NCI-H128 (cell line): ENCODE data around the gene MINDY4B.

Source experiments
- DNase-seq: peaks from one replicate; lab custom pipeline; 2025; ENCODE audit not compliant: unreplicated experiment; lab: John Stamatoyannopoulos, UW

MINDY4B gene

DNA sequence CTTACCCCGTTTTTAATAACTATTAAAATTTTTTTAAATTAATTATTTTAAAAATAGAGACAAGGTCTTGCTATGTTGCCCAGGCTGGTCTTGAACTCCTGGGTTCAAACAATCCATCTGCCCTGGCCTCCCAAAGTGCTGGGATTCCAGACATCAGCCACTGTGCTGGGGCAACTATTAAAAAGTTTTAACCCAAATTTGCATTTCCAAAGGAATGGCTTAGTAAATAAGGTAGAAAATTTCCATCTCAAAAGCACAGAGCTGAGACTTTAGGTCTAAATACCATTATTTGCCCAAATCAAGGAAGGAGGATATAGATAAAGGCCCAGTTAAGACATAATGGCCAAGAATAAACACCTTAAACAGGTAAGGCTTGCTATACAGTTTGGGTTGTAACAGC is 56.4 kb downstream of the MINDY4B start:
- DNase-seq: no peak

DNA sequence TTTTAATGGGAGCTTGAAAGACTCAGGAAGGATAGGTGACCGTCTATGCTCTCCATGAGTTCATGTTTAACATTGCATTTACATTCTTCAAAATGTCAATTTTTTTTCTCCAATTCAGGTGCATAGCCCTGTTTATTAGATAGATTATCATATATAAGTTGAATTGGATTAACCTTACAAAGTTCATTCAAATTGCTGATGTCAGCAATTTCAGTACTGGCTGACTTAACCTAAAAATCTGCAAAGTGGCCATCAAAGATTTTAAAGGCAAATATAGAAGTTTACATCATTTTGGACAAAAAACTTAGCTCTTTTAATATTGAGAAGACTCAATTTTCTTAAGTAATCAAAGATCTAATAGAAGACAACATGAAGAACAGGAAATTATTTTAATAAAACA is 57.8 kb downstream of the MINDY4B start:
- DNase-seq: no peak

DNA sequence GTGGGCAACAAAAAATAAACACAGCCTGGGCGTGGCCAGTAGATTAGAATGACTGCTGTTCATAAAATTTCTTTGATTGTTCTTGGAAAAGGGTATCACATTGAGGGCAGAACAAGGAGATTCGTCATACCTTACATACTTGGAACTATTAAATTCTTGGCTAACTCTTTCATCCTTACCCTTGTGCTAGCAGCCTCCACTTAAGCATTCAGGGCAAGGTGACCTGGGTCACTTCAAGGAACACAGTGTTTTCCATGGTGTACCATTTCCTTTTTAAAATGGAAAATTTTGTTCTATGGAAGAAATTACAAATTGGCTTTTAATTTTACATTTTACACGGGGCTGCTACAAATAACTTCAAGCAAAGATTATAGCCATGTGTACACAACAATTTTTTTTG is 60.8 kb downstream of the MINDY4B start:
- no peak for DNase-seq

DNA sequence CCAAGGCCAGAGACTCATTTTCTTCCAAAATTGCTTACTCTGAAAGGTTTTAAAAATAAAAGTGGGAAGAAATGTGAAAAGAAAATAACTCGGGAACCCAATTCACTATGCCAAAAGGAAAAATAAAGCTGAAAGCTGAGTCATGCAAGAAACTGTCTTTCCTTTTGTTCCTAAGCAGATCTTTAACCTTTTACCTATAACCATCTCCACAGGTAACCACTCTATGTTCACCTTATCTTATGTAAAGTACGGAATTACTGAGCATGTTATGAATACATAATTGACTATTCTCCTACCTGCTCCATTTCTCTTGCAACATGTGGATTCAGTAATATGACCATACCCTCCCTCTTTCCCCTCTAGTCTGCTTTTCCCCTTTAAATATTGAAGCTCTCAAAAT is 62.0 kb downstream of the MINDY4B start:
- no peak for DNase-seq

DNA sequence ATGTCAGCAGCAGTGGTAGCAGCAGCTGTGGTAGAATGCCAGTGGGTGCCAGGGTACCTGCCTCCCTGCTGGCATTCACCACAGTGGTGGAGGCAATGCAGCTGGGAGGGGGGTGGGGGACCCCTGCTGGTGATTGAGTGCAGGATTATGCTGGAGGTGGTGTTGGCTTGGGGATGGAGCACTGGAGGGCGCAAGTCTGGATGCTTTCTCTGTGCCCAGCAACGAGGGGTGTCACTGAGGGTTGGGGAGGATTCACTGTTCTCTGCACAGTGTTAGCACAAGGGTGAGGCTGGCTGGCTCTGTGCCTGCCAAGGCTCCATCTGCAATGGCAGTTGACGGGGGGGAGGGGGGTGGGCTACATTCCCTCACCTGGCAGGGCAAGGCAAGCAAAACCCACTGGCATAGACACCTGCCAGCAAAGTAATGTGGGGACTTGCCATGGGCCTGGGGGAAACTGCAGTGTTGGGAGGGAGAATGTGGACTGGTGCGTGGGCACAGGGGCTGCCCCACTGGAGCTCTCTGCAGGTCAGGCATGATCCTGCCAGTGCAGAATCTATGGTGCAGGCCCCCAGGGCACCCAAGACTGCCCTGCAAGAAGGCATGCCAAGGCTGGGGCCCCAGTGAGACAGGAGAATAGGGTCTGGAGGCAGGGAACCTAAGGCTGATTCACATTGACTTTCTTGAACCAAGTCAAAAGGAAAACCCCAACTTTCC is 64.3 kb downstream of the MINDY4B start:
- no peak for DNase-seq

DNA sequence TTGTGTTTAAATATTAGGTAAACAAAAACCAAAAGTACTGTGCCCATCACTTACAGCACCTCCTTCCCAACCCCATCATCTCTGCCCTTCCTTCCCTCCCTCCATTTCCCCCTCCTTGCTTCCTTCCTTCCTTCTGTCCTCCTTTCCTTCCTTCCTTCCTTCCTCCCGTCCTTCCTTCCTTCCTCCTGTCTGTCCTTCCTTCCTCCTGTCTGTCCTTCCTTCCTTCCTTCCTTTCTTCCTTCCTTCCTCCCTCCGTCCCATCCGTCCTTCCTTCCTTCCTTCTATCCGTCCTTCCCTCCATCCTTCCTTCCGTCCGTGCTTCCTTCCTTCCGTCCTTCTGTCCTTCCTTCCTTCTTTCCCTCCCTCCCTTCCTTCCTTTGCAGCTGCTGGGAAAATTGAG is 74.5 kb downstream of the MINDY4B start:
- no peak for DNase-seq

DNA sequence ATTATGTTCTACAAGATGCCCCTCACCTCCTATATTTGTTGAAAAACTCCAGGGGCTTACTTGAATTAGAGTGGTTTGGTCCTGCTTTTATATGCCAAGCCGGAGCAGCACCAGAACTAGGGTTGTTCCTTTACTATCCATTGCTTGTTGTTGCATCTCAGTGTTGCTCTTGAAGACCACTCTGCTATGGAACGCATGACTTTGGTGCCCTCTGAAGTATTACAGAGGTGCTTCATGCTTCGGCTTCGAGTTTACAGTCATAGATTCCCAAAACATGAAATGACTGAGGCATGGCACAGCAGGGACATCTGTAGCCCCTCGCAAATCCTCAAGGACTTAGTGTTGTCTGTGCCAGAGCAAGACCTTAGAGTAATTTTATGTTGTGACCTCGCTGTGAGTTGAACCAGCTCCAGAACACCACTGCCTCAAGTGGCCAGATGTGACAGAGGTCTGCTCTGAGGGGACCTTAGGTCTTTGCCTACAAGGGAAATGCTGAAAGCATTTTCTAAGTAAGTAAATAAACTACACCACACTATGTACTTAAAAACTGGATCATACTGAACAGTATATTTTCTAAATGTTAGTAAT is 75.1 kb downstream of the MINDY4B start:
- DNase-seq: no peak

DNA sequence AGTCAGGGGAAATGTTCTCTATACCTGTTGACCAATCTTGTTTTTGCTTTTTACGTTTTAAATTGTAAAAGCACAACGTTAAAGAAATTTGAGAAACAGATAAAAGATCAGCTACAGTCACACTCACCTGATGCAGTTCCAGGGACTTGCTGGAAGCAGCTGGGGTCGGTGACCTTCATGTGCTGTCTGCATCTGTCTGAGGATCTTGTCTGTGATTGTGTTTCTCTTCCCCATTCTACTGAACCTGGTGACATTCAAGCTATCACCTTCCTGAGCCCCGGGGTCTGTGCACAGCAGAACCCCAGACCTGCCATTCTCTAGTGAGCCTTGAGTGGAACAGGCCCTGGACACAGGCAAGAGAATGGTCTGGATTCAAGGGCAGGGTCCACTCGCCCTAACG is 75.8 kb downstream of the MINDY4B start:
- no peak for DNase-seq

DNA sequence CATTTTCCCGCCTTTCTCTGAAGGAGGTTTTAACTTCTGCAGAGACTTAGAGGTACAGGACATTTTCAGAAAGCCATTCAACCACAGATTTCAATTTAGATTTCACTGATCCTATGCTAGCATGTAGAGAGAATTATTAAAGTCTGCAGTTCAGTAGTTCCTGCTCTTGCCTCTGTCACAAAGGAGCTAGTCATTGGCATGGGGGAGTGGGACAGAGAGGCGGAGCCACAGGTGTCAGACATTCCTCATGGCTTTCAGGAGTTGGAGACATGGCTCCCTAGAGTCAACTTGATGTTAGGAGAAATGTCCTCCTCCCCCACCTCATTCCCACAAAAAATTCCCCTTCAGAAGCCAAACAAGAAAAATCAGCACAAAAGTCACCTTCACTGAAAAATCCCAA is 76.2 kb downstream of the MINDY4B start:
- no peak for DNase-seq

DNA sequence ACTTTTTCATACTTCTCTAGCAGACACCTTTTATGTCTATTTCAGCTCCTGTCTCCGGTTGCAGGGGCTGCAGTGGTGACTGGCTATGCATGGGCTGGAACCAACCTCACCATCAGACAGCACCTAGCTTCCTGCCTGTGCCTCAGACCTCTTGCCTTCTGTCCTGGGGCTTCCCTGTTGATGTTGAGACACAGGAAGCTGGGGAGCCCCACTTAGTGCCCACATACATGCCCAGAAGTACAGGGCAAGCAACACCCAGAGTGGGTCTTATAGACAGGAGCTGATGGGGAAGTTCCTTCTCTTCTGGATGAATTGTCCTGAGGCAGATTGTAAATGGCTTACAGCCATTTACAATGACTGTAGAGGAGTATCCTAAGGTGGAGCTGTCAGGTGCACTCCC is 77.0 kb downstream of the MINDY4B start:
- no peak for DNase-seq

DNA sequence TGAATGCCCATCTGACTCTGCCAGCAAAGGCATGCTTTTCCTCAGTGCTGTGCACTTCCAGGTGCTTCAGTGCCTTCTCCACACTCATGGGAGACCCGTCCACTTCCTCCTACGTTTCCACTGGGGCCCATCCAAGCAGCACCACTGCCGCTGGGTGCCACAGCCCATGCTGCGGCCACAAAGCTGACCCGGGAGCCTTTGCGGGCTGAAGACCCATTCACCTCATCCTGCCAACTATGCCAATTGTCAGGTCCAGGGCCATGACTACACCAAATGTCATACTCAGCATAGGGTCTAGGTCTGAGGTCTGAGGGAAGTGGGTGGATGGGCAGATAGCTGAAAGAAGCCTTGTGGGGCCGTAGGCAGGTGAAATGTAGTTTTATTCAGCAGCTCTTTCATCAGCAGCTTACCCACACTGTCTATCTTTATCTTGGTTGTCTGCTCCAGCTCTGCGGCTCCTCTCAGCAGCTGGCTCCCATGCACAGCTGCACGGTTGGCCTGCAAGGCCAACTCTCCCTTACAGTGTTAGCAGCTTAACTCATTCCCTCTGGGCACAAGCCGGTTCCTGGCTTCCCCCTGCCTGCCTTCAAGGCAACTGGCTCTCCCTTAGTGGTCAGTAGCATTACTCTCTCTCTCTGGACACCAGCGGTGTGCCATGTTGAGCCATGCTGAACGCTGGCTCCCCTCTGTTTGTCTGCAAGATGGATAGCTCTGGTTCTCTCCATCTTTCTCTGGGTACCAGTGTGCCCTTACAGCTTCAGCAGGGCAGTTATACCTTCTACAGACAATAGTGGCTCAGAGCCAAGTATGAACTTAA is 78.6 kb downstream of the MINDY4B start:
- DNase-seq: no peak

DNA sequence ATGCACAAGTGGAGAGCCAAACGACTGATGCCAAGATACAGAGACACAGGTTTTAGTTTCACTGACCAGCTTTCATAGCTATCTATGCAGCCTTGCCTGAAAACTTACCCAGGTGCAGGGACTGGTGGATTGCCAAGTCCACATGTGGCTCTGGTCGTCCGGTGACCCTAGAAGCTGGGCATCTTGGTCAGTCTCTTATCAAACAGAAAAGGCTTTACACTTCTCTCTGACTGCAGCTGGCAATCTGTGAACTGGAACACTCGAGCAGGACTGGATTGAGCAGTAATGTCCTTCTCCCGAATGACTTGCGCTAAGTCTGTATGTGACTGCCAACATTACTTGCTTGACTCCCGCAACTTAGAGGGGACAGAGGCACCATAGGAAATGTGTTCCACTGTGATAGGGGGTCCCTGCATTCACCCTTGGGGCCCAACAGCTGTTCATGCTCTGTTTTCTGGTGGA is 79.3 kb downstream of the MINDY4B start:
- no peak for DNase-seq

DNA sequence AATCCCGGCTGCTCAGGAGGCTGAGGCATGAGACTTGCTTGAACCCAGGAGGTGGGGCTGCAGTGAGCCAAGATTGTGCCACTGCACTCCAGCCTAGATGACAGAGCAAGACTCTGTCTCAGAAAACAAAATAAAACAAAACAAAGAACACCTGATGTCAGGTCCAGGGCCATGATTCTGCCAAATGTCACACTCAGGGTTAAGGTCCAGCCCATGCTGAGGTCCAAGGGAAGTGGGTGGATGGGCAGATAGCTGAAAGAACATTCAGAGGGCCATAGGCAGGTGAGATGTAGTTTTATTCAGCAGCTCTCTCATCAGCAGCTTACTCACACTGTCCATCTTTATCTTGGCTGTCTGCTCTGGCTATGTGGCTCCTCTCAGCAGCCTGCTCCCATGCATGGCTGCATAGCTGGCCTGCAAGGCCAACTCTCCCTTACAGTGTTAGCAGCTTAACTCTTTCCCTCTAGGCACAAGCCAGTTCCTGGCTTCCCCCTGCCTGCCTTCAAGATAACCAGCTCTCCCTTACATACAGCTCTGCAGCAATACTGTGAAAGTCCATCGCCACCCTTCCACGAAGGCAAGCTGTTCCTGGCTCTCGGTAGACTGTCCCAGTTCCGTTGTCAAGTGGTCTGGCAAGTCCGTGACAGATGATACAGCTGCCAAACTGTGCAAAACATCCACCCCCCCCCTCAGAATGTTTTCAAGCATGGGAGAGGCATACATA is 79.9 kb downstream of the MINDY4B start:
- no peak for DNase-seq

DNA sequence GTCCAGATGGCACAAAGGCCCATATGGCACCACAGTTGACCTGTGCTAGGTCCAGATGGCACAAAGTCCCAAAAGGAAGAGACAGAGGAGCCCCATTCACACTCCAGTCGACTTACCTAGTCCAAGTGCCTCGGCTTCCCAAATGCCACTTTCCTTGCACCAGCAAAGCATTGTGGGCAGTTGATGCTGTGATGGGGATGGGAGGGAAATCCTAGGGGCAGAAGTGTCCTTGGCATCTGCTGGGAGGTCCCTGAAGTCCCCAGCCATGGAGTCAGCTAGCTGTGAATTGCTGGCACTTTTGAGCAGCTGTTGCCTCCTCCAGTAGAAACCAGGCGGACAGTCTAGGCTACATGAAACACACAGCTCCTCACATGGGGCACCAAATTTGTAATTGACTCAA is 82.0 kb downstream of the MINDY4B start:
- no peak for DNase-seq

DNA sequence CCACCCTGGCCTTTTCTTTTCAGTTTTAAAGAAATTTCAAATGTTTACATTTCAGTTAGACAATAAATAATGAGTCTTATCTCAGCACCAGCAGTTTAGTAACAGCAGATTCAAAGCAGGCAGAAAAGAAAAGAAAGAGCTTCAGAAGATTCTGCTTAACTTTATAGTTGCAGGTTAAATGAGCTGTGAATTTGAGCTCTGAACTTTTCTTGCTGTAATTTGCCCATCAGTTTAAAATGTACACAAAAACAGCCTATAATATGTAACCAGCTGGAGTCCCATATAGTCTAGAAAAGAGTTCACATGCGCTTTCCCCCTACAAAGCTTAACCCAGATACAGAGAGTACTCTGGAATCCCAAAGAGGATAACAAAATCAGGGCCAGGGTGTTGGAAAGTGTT is 82.6 kb downstream of the MINDY4B start:
- no peak for DNase-seq
